Chondrocyte (in vitro differentiated cells): ENCODE data around the gene DPM3. TPM values are rescaled to one million over a fixed set of nuclear protein-coding genes. Genes with fewer than 3 reads are reported as not detected.

Experiments used
- DNase-seq: peaks from one replicate; pipeline ENCODE4 v3.0.0; 2021; ENCODE audit warnings: mixed read lengths, low spot score
- H3K27ac Mint-ChIP-seq: one replicate; pipeline ENCODE4 v1.8.0; 2021; ENCODE audit warnings: mild to moderate bottlenecking, moderate library complexity, mixed read lengths; ENCODE audit not compliant: unreplicated experiment
- H3K27me3 Mint-ChIP-seq: 2 replicates; pipeline ENCODE4 v1.8.0; 2021; ENCODE audit warnings: low read depth, mixed read lengths
- H3K36me3 Mint-ChIP-seq: 2 replicates; pipeline ENCODE4 v1.8.0; 2021; ENCODE audit warnings: low read depth, mixed read lengths
- H3K4me1 Mint-ChIP-seq: 2 replicates; pipeline ENCODE4 v1.8.0; 2021; ENCODE audit warnings: low read depth, mild to moderate bottlenecking, mixed read lengths
- H3K4me3 Mint-ChIP-seq: one replicate; pipeline ENCODE4 v1.8.0; 2021; ENCODE audit warnings: mild to moderate bottlenecking, moderate library complexity, mixed read lengths; ENCODE audit not compliant: unreplicated experiment
- H3K9me3 Mint-ChIP-seq: 2 replicates; pipeline ENCODE4 v1.8.0; 2021; ENCODE audit warnings: low read depth, mixed read lengths
- CTCF ChIP-seq: fragments of 200-600 bp; sonication (generic); IDR thresholded peaks from 2 replicates; pipeline ENCODE4 v1.5.0; 2021; ENCODE audit warnings: antibody characterized with exemption, mild to moderate bottlenecking, moderate library complexity
- total RNA-seq: library from RNA; stranded (reverse); gene quantifications from 3 replicates; pipeline ENCODE4 v1.2.1, GENCODE V29; 2021

DPM3 gene
- total RNA-seq, 1 donor from 2014 or later: 41.3 TPM

DNA sequence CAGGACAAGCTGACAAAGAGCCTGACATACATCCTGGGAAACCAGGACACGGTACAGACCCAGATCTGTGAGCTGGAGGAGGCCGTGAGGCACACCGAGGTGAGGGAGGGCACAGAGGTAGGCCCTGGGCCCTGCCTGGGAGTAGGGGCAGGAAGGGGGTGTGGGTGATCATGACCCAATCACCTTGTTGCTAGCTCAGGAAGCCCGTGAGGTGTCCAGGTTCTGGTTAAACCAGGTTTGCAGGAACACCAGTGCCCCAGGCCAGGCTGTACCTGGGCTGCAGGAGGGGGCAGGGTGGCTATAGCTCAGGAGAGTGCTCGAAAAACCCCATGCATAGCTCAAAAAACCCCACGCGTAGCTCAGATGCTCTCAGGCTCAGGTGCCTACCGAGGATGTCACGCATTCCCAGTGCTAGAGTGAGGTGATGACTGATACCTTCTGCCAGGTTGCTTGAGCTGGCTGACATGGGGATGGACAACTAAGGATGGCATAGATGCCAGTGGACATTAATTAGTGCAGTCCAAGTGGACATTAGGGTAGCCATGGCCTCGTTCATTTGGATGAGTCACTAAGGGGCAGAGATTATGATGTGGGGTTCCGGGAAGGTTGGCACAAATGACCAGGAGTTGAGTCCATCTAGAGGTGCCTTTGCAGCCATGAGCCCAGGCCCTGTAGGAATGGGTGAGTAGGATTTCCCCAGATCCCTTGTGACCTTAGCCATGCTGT, 37.0 kb upstream of the DPM3 start:
- Mint-ChIP-seq H3K4me3 (no peak overlapping the region), H3K4me1 (peaks cover 37% of the 10 kb centered on the region), H3K27me3 (no peaks in the 10 kb centered on the region), H3K27ac (no peak overlapping the region), H3K36me3 (peaks cover 17% of the 10 kb centered on the region), H3K9me3 (no peaks in the 10 kb centered on the region)
- peak; percentile 66 for DNase-seq
- no peak for TF ChIP-seq CTCF

GRCh38 chr1:155176544-155177071, 36.3 kb upstream of the DPM3 start:
- peak; percentile 89 for TF ChIP-seq CTCF
- Mint-ChIP-seq H3K27ac (no peak overlapping the region), H3K27me3 (no peaks in the 10 kb centered on the region), H3K4me3 (no peak overlapping the region), H3K36me3 (peaks cover 18% of the 10 kb centered on the region), H3K9me3 (no peaks in the 10 kb centered on the region), H3K4me1 (peaks cover 44% of the 10 kb centered on the region)
- DNase-seq: peak; percentile 80

- DNase-seq: peak; percentile 77
- Mint-ChIP-seq H3K9me3 (no peaks in the 10 kb centered on the region), H3K36me3 (peaks cover 17% of the 10 kb centered on the region), H3K27me3 (no peaks in the 10 kb centered on the region), H3K4me3 (no peak overlapping the region), H3K27ac (peak overlapping the region; percentile 75), H3K4me1 (peaks cover 49% of the 10 kb centered on the region)
- TF ChIP-seq CTCF: no peak
These were observed 35.6 kb upstream of the DPM3 start for GRCh38 chr1:155175927-155176371.

- Mint-ChIP-seq H3K27ac (peak overlapping the region; percentile 75), H3K36me3 (peaks cover 18% of the 10 kb centered on the region), H3K4me1 (peaks cover 50% of the 10 kb centered on the region), H3K9me3 (no peaks in the 10 kb centered on the region), H3K4me3 (peak overlapping the region; percentile 97), H3K27me3 (no peaks in the 10 kb centered on the region)
- peak; percentile 80 for DNase-seq
- no peak for TF ChIP-seq CTCF
These were observed 35.1 kb upstream of the DPM3 start for GRCh38 chr1:155175281-155175926.

DNA sequence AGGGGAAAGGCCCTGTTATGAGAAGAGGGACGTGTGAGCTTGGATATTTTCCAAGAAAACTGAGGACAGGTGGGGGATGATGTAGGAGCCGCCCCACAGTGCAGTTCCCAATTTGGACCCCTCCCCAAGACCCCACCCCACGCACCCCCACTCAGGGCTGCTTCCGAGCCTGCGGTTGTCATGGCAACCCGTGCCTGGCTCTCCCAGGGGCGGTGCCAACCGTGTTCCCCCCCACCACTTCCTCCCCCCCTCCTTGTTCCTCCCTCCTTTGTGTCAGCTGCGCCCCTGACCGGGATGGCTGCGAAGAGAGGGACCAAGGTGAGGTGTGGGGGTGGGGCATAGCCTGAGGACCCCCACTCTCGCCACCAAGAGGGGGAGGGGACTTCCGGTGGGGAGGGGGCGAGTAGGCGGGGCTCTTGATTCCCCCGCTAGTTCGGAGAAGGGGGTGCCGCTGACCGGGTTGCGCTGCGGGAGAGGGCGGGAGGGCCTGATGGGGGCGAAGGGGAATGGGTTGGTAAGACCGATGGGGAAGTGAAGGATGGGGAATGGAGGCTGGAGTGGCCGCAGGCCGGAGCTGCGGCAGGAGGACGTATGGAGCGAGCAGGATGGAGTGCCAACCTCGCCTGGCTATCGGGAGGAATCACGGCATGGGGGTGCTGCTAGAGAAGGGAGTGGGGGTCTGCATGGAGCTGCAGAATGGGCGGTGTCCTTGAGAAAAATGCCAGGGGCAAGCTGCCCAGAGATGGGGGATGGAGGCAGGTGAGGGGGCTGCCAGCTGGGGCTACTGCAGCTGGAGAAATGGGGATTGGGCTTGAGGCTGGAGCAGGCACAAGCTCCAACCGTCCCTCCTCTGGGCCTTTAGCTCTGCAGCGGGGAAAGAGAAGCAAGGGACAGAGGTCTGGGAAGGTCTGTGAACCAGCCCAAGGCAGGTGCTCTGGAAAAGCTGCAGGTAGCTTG, 34.3 kb upstream of the DPM3 start:
- peak; percentile 71 for DNase-seq
- no peak for TF ChIP-seq CTCF
- Mint-ChIP-seq H3K27me3 (no peaks in the 10 kb centered on the region), H3K27ac (peak overlapping the region; percentile 75), H3K9me3 (no peaks in the 10 kb centered on the region), H3K36me3 (peaks cover 20% of the 10 kb centered on the region), H3K4me1 (peaks cover 52% of the 10 kb centered on the region), H3K4me3 (peak overlapping the region; percentile 97)
